Lower lobe of right lung (tissue), 2 donors: ENCODE measurements around the gene MAML3. TPM values are rescaled to one million over a fixed set of nuclear protein-coding genes. Genes with fewer than 3 reads are reported as not detected.

Experiments
- ATAC-seq, 2 donors: fragments of 200-7000 bp; cut with Tn5 transposase; one replicate each; pipeline ENCODE4 v1.9.1; 2020 to 2022; ENCODE audit warnings: mild to moderate bottlenecking in 2 of 2, moderate library complexity in 2 of 2
- DNase-seq: peaks from one replicate; pipeline ENCODE4 v3.0.0-alpha.2; 2020
- H3K27ac ChIP-seq: fragments of 200-600 bp; one replicate; pipeline ENCODE4 v1.8.0; 2022
- H3K27me3 ChIP-seq: fragments of 200-600 bp; one replicate; pipeline ENCODE4 v1.8.0; 2022; ENCODE audit warnings: low read depth
- H3K36me3 ChIP-seq: fragments of 200-600 bp; one replicate; pipeline ENCODE4 v1.8.0; 2022; ENCODE audit warnings: mild to moderate bottlenecking
- H3K4me1 ChIP-seq: fragments of 200-600 bp; one replicate; pipeline ENCODE4 v1.8.0; 2022
- H3K4me3 ChIP-seq: fragments of 200-600 bp; one replicate; pipeline ENCODE4 v1.8.0; 2022; ENCODE audit warnings: mild to moderate bottlenecking
- H3K9me3 ChIP-seq: fragments of 200-600 bp; one replicate; pipeline ENCODE4 v1.8.0; 2022
- CTCF ChIP-seq: fragments of 200-600 bp; IDR thresholded peaks from one replicate; pipeline ENCODE4 v1.8.0; 2022; ENCODE audit warnings: antibody characterized with exemption, mild to moderate bottlenecking
- intact Hi-C: fragments of 100-400 bp; cut with DNase I; formaldehyde crosslinking; loops from one replicate; pipeline ENCODE4 v1.11.0; 2022
- total RNA-seq: library from RNA; stranded (reverse); fragmentation: NEBNext Ultra II Directional; extraction: Animal tissue kit (Norgen Biotek cat#: 25700); gene quantifications from one replicate; pipeline ENCODE4 v1.2.1, GENCODE V29; 2021
- donor health status: DM: no; HTN: yes; CAD: no; lungs with severe emphysema.

Gene MAML3
- total RNA-seq, 1 donor from 2014 or later: 12.5 TPM

GRCh38 chr4:140156529-140157171 is 2.7 kb upstream of the MAML3 start:
- no peak for DNase-seq
- intact Hi-C loops: loop anchor here (10.0 kb wide), 1 partner anchor 88 kb away; no protein-coding TSS in a partner anchor
- Histone ChIP-seq H3K36me3 (no peaks in the 10 kb centered on the region), H3K4me3 (no peak overlapping the region), H3K4me1 (peaks cover 6% of the 10 kb centered on the region), H3K27ac (peak overlapping the region; percentile 2), H3K27me3 (no peaks in the 10 kb centered on the region), H3K9me3 (no peaks in the 10 kb centered on the region)
- no peak for ATAC-seq
- TF ChIP-seq CTCF: no peak

GRCh38 chr4:140154572-140154891 is 548 bp upstream of the MAML3 start:
- peak overlapping the region; percentile 65 for H3K4me3 ChIP-seq
- no peaks in the 10 kb centered on the region for H3K27me3 ChIP-seq
- H3K4me1 ChIP-seq: peaks cover 11% of the 10 kb centered on the region
- DNase-seq (no peak), ATAC-seq (no peak)
- no peaks in the 10 kb centered on the region for H3K36me3 ChIP-seq
- peak overlapping the region; percentile 88 for H3K27ac ChIP-seq
- H3K9me3 ChIP-seq: no peaks in the 10 kb centered on the region
- intact Hi-C loops: loop anchor here (10.0 kb wide), 1 partner anchor 90 kb away; no protein-coding TSS in a partner anchor
- no peak for TF ChIP-seq CTCF

- intact Hi-C loops: loop anchor here (10.0 kb wide), 1 partner anchor 91 kb away; no protein-coding TSS in a partner anchor
- Histone ChIP-seq H3K36me3 (no peaks in the 10 kb centered on the region), H3K4me1 (peaks cover 21% of the 10 kb centered on the region), H3K27ac (peak overlapping the region; percentile 88), H3K27me3 (no peaks in the 10 kb centered on the region), H3K9me3 (no peaks in the 10 kb centered on the region), H3K4me3 (peak overlapping the region; percentile 65)
- no peak for DNase-seq
- no peak for TF ChIP-seq CTCF
- no peak for ATAC-seq
Measured at GRCh38 chr4:140153419-140153717, 616 bp downstream of the MAML3 start.

- peak overlapping the region; percentile 65 for H3K4me3 ChIP-seq
- TF ChIP-seq CTCF: no peak
- peak overlapping the region; percentile 88 for H3K27ac ChIP-seq
- DNase-seq (peak; percentile 76), ATAC-seq (peak; percentile 1 to 11)
- H3K4me1 ChIP-seq: peaks cover 21% of the 10 kb centered on the region
- no peaks in the 10 kb centered on the region for H3K27me3 ChIP-seq
- H3K9me3 ChIP-seq: no peaks in the 10 kb centered on the region
- intact Hi-C loops: loop anchor here (10.0 kb wide), 1 partner anchor 92 kb away; no protein-coding TSS in a partner anchor
- H3K36me3 ChIP-seq: no peaks in the 10 kb centered on the region
Measured at GRCh38 chr4:140152751-140153418, 1.1 kb downstream of the MAML3 start.

GRCh38 chr4:140152013-140152703 is 1.8 kb downstream of the MAML3 start:
- Histone ChIP-seq H3K9me3 (no peaks in the 10 kb centered on the region), H3K4me3 (peak overlapping the region; percentile 65), H3K4me1 (peaks cover 21% of the 10 kb centered on the region), H3K27ac (peak overlapping the region; percentile 88), H3K36me3 (no peaks in the 10 kb centered on the region), H3K27me3 (no peaks in the 10 kb centered on the region)
- peak; percentile 85 for DNase-seq
- intact Hi-C loops: loop anchor here (10.0 kb wide), 1 partner anchor 93 kb away; no protein-coding TSS in a partner anchor
- TF ChIP-seq CTCF: peak; percentile 27
- ATAC-seq: peak; percentile 60 to 68
